SH-SY5Y (cell line): ENCODE results near the gene TECPR1.

Experiments used
- GATA2 ChIP-seq: IDR thresholded peaks from 2 replicates; pipeline ENCODE4 v1.6.1; 2011; ENCODE audit warnings: mild to moderate bottlenecking, low read depth, low read length
- GATA3 ChIP-seq: IDR thresholded peaks from 2 replicates; pipeline ENCODE4 v1.6.1; 2011; ENCODE audit warnings: low read depth, mild to moderate bottlenecking, low read length, moderate library complexity

DNA sequence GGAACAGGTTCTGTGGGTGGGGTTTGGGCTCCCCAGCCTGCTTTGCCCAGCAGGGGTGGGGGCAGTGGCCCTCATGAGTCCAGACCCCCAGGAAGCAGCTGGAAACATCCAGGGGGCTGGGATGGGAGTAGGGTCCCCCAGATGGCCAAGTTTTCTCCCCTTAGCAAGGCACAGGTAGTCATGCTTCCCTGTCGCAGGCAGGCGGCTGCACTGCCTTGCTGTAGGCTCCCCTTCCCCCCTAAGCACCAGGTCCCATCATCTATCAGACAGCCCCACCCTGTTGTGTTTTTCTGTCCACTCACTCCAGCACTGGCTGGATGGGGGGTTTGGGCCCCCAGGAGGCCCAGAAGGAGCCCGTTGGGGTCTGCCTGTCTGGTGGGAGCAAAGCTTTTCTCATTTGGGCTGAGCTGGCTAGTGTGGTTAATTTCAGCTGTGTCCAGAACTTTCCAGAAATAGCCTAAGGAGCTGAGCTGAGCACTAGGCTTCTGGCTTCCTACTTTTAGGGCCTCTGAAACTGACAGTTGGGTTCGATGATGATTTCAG is 37.4 kb upstream of the TECPR1 start:
- TF ChIP-seq GATA2 (no peak), GATA3 (no peak)
